HCT116 (cell line): Measurements from ENCODE around the gene CLDN5. TPM values are rescaled to one million over a fixed set of nuclear protein-coding genes. Genes with fewer than 3 reads are reported as not detected.

Experiments used
- ATAC-seq: fragments of 200-7000 bp; cut with Tn5 transposase; 2 replicates; pipeline ENCODE4 v1.9.1; 2020; ENCODE audit warnings: mild to moderate bottlenecking, moderate library complexity
- BruUV-seq: library from RNA; stranded (reverse); fragments of 400-500 nt; replicated peaks from 2 replicates; lab custom pipeline; 2021; lab: Mats Ljungman, UMichigan
- CTCF ChIA-PET: fragments of 300-600 bp; sonication (Branson Sonifier 250); formaldehyde crosslinking; loops from one replicate; lab custom pipeline; 2021; ENCODE audit warnings: antibody characterized with exemption; lab: Charles Lee
- POLR2A ChIA-PET: fragments of 300-600, 350-600 bp; sonication (Branson Sonifier 250); formaldehyde crosslinking; loops from one replicate; lab custom pipeline; 2021; ENCODE audit warnings: antibody characterized with exemption; lab: Charles Lee
- RAD21 ChIA-PET, 2 experiments: fragments of 300-600 bp; sonication (Branson Sonifier 250); formaldehyde crosslinking; loops; one replicate each; lab custom pipeline; 2023; ENCODE audit warnings: low total read pairs in 2 of 2; ENCODE audit not compliant: uncharacterized antibody in 2 of 2, unreplicated experiment in 2 of 2, low non-redundant PET in 1 of 2; lab: Charles Lee
- DNase-seq: peaks from one replicate; pipeline ENCODE4 v3.0.0-alpha.2; 2010; ENCODE audit warnings: low read depth, low spot score
- H2AFZ ChIP-seq: fragments of 200-600 bp; shearing (Covaris generic), sonication (generic); 2 replicates; pipeline ENCODE4 v1.6.1; 2017; ENCODE audit warnings: low read depth, mixed run types, mixed read lengths, antibody characterized with exemption, low read length; ENCODE audit not compliant: poor library complexity, severe bottlenecking
- H3K27ac ChIP-seq: 2 replicates; pipeline ENCODE4 v1.5.1; 2012; ENCODE audit warnings: low read depth, low read length
- H3K27me3 ChIP-seq: fragments of 200-600 bp; sonication (generic); 2 replicates; pipeline ENCODE4 v1.6.1; 2016; ENCODE audit warnings: mixed run types, low read length, mixed read lengths; ENCODE audit not compliant: insufficient read depth
- H3K36me3 ChIP-seq, 2 experiments: fragments of 200-500 bp in 1 of 2; fragments of 200-600 bp in 1 of 2; sonication (Bioruptor generic) in 1 of 2; sonication (generic) in 1 of 2; 2 replicates each; pipeline versions ENCODE4 v1.5.1 to v1.6.1; 2014 to 2016; ENCODE audit warnings: low read length in 2 of 2, inconsistent platforms in 1 of 2, mixed read lengths in 1 of 2, mixed run types in 1 of 2; ENCODE audit not compliant: insufficient read depth in 2 of 2, control insufficient read depth in 1 of 2
- H3K4me1 ChIP-seq, 2 experiments: fragments of 200-600 bp in 1 of 2; sonication (generic) in 1 of 2; 2 replicates each; pipeline versions ENCODE4 v1.5.1 to v1.6.1; 2012 to 2017; ENCODE audit warnings: low read length in 2 of 2, inconsistent platforms in 1 of 2, mild to moderate bottlenecking in 1 of 2, mixed read lengths in 1 of 2, mixed run types in 1 of 2, moderate library complexity in 1 of 2; ENCODE audit not compliant: insufficient read depth in 2 of 2, control insufficient read depth in 1 of 2
- H3K4me2 ChIP-seq: fragments of 200-600 bp; sonication (generic); 2 replicates; pipeline ENCODE4 v1.6.1; 2017; ENCODE audit warnings: mixed run types, low read length, mixed read lengths
- H3K4me3 ChIP-seq, 2 experiments: fragments of 200-600 bp in 1 of 2; sonication (generic) in 1 of 2; replicated peaks in 1 of 2; 2 replicates each; pipeline ENCODE4 v1.5.1; 2011 to 2016; ENCODE audit warnings: low read length in 2 of 2, control low read depth in 1 of 2, low read depth in 1 of 2, mild to moderate bottlenecking in 1 of 2, mixed read lengths in 1 of 2, mixed run types in 1 of 2
- H3K79me2 ChIP-seq: fragments of 200-600 bp; sonication (generic); 2 replicates; pipeline ENCODE4 v1.6.1; 2017; ENCODE audit warnings: mild to moderate bottlenecking, mixed run types, low read length, moderate library complexity, mixed read lengths; ENCODE audit not compliant: insufficient read depth
- H3K9ac ChIP-seq: fragments of 200-600 bp; sonication (generic); 2 replicates; pipeline ENCODE4 v1.6.1; 2016; ENCODE audit warnings: low read length, mixed read lengths
- H3K9me2 ChIP-seq: fragments of 200-600 bp; sonication (generic), shearing (Covaris generic); 2 replicates; pipeline ENCODE4 v1.6.1; 2017; ENCODE audit warnings: mixed run types, mild to moderate bottlenecking, moderate library complexity; ENCODE audit not compliant: insufficient read depth
- H3K9me3 ChIP-seq, 2 experiments: fragments of 200-500 bp in 1 of 2; fragments of 200-600 bp in 1 of 2; sonication (Bioruptor generic) in 1 of 2; sonication (generic) in 1 of 2; 2 replicates each; pipeline ENCODE4 v1.6.1; 2014 to 2017; ENCODE audit warnings: low read length in 2 of 2, mixed read lengths in 2 of 2, inconsistent platforms in 1 of 2, low read depth in 1 of 2, mild to moderate bottlenecking in 1 of 2, mixed run types in 1 of 2, moderate library complexity in 1 of 2; ENCODE audit not compliant: control insufficient read depth in 1 of 2, insufficient read depth in 1 of 2
- H4K20me1 ChIP-seq: fragments of 200-600 bp; sonication (generic), shearing (Covaris generic); 2 replicates; pipeline ENCODE4 v1.6.1; 2017; ENCODE audit warnings: mixed run types, mild to moderate bottlenecking, moderate library complexity; ENCODE audit not compliant: insufficient read depth
- ATF3 ChIP-seq: IDR thresholded peaks from 2 replicates; pipeline ENCODE4 v1.6.1; 2012
- CBX3 ChIP-seq: IDR thresholded peaks from 2 replicates; pipeline ENCODE4 v1.6.1; 2012; ENCODE audit warnings: low read depth
- CTCF ChIP-seq, 3 experiments: fragments of 200-600 bp in 1 of 3; sonication (generic) in 1 of 3; IDR thresholded peaks in 2 of 3; conservative IDR thresholded peaks in 1 of 3; 2 replicates each; pipeline ENCODE4 v1.5.1; 2012 to 2017; ENCODE audit warnings: low read depth in 2 of 3, low read length in 2 of 3, antibody characterized with exemption in 1 of 3, borderline replicate concordance in 1 of 3, control low read depth in 1 of 3, mild to moderate bottlenecking in 1 of 3, mixed read lengths in 1 of 3, mixed run types in 1 of 3, moderate library complexity in 1 of 3; ENCODE audit not compliant: insufficient read depth in 1 of 3
- ELF1 ChIP-seq: IDR thresholded peaks from 2 replicates; pipeline ENCODE4 v1.6.1; 2012; ENCODE audit warnings: low read depth, borderline replicate concordance
- EZH2 ChIP-seq: fragments of 200-600 bp; sonication (generic); IDR thresholded peaks from 2 replicates; pipeline ENCODE4 v1.6.1; 2017; ENCODE audit warnings: antibody characterized with exemption, mixed run types
- EZH2phosphoT487 ChIP-seq: fragments of 200-600 bp; IDR thresholded peaks from 2 replicates; pipeline ENCODE4 v1.6.1; 2018; ENCODE audit warnings: antibody characterized with exemption, borderline replicate concordance
- POLR2A ChIP-seq: IDR thresholded peaks from 2 replicates; pipeline ENCODE4 v1.7.0; 2011; ENCODE audit warnings: borderline replicate concordance; ENCODE audit not compliant: insufficient read depth, insufficient read length; ENCODE audit errors: extremely low read depth
- POLR2AphosphoS5 ChIP-seq: IDR thresholded peaks from 2 replicates; pipeline ENCODE4 v1.6.1; 2011; ENCODE audit warnings: mild to moderate bottlenecking, low read depth, low read length, moderate library complexity
- RAD21 ChIP-seq: IDR thresholded peaks from 2 replicates; pipeline ENCODE4 v1.6.1; 2012; ENCODE audit warnings: low read depth, mild to moderate bottlenecking
- SP1 ChIP-seq: IDR thresholded peaks from 2 replicates; pipeline ENCODE4 v1.6.1; 2012; ENCODE audit warnings: low read depth
- SRF ChIP-seq: IDR thresholded peaks from 2 replicates; pipeline ENCODE4 v1.6.1; 2012; ENCODE audit warnings: low read depth
- ZBTB33 ChIP-seq: IDR thresholded peaks from 2 replicates; pipeline ENCODE4 v1.6.1; 2011; ENCODE audit warnings: mild to moderate bottlenecking, low read length, moderate library complexity; ENCODE audit not compliant: insufficient replicate concordance; ENCODE audit errors: extremely low read depth
- ZFX ChIP-seq: fragments of 450-650 bp; IDR thresholded peaks from 2 replicates; pipeline ENCODE4 v1.6.1; 2017
- ZNF274 ChIP-seq: fragments of 200-500 bp; sonication (Bioruptor generic); IDR thresholded peaks from 2 replicates; pipeline ENCODE4 v1.6.1; 2014; ENCODE audit warnings: mild to moderate bottlenecking, low read depth, low read length, inconsistent platforms
- intact Hi-C: fragments of 100-400 bp; cut with micrococcal nuclease; formaldehyde crosslinking; loops from 2 replicates; pipeline ENCODE4 v1.10.0; 2022
- total RNA-seq: library from RNA; stranded (reverse); gene quantifications from one replicate; pipeline ENCODE4 v1.2.1, GENCODE V29; 2021; ENCODE audit not compliant: unreplicated experiment

Gene CLDN5
- total RNA-seq, 1 experiment from 2014 or later, result 0.32 TPM

- ChIA-PET POLR2A (interaction anchor here (1.5 kb wide), 1 partner anchor 14 kb away, joined by 4 read pairs; no protein-coding TSS in a partner anchor), CTCF (no interaction called here), RAD21 (no interaction called here)
- no TSS peak for BruUV-seq
- Histone ChIP-seq H3K79me2 (no peaks in the 10 kb centered on the region), H3K27ac (no peak overlapping the region), H3K4me2 (no peak overlapping the region), H3K4me3 (no peak overlapping the region), H2AFZ (no peak overlapping the region), H3K9me2 (no peaks in the 10 kb centered on the region), H3K4me1 (peaks cover 0 to 3% of the 10 kb centered on the region in 2 experiments; a peak in 1 of 4 replicates), H3K9ac (no peak overlapping the region), H3K9me3 (no peaks in the 10 kb centered on the region), H3K36me3 (no peaks in the 10 kb centered on the region), H3K27me3 (no peaks in the 10 kb centered on the region), H4K20me1 (no peaks in the 10 kb centered on the region)
- intact Hi-C loops, result no loop called here
- no peak for DNase-seq
- TF ChIP-seq POLR2A, result no peak
- no peak for TF ChIP-seq CTCF (IDR thresholded peaks at IDR 0.05 in 2 of 3, conservative IDR thresholded peaks at IDR 0.05 in 1 of 3; ENCODE audit: borderline replicate concordance in 1 of 3, insufficient read depth in 1 of 3, low read depth in 2 of 3, low read length in 2 of 3)
- ATAC-seq, result no peak
Measured at GRCh38 chr22:19568337-19569275, 44.4 kb upstream of the CLDN5 start.

- BruUV-seq, result no TSS peak
- Histone ChIP-seq H3K9ac (no peak overlapping the region), H3K27me3 (no peaks in the 10 kb centered on the region), H3K36me3 (no peaks in the 10 kb centered on the region), H3K4me1 (peaks cover 0 to 3% of the 10 kb centered on the region in 2 experiments; a peak in 1 of 4 replicates), H3K79me2 (no peaks in the 10 kb centered on the region), H3K9me3 (no peaks in the 10 kb centered on the region), H3K4me2 (no peak overlapping the region), H2AFZ (no peak overlapping the region), H3K9me2 (no peaks in the 10 kb centered on the region), H4K20me1 (no peaks in the 10 kb centered on the region), H3K4me3 (no peak overlapping the region), H3K27ac (no peak overlapping the region)
- POLR2A ChIA-PET, result no interaction called here
- DNase-seq, result no peak
- CTCF ChIA-PET, result no interaction called here
- RAD21 ChIA-PET, result no interaction called here
- intact Hi-C loops, result no loop called here
- ATAC-seq, result no peak
- TF ChIP-seq ELF1 (no peak), ZFX (no peak), ZNF274 (no peak), RAD21 (no peak), CBX3 (no peak), ZBTB33 (no peak), SP1 (no peak), EZH2phosphoT487 (no peak), EZH2 (no peak), SRF (no peak), ATF3 (no peak), POLR2AphosphoS5 (no peak)
Measured at GRCh38 chr22:19567157-19568009, 43.2 kb upstream of the CLDN5 start.
